ENCODE data around the gene GOLT1A. TPM values are rescaled to one million over a fixed set of nuclear protein-coding genes. Genes with fewer than 3 reads are reported as not detected.
A peak's percentile ranks its signal among the peaks of the same experiment; 100 is the strongest.

The GOLT1A gene
- polyA plus RNA-seq, 3 donors, result not detected

DNA sequence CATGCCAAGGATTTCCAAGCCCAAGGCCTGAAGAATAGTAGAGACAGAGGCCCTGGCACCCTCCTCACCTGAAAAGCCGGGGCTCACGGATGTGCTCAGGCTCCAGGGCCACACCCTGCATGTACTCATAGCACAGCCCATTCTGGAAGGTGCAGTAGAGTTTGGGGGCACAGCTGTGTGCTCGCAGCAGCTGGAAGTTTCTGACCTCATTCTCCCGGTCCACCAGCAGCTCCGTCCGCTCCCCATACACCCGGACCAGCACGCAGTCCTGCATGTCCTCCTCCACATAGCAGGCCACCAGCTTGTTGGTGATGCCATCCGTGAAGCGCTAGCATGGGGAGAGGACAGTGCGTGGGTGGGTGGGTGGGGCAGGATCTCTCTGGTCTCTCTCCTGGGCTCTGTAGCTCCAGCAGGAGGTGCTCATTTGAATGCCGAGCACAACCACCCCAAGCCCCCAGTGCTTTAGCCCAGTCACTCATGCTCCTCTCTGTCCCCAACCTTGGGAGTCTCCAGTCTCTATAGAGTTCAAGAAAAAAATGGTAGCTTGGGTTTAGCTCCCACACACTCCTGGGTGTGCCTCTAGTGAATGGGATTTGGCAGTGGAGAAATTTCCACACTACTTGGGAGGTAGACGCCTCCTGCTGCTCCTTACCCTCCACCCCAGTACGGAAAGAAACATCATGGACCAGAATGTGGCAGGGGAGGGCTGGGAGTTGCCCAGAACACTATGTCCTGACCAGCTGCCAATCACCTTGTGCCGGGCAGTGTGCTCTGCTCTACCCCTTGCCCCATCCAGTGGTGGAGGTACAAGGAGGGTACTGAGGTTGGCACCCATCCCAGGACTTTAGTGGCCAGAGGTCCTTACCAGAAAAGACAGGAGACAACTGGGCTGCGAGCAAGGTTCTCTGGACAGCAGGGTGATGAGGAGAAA lies 63.9 kb downstream of the GOLT1A start:
- Histone ChIP-seq H3K36me3 (replicated peaks in 1 of 2; ENCODE audit: control insufficient read depth in 1 of 2, insufficient read depth in 2 of 2, low read length in 2 of 2) (no peaks in the 10 kb centered on the region), H3K79me2 (ENCODE audit: insufficient read depth, low read length) (no peaks in the 10 kb centered on the region), H3K4me2 (replicated peaks; ENCODE audit: extremely low read depth, low read length, poor library complexity, severe bottlenecking) (no peak overlapping the region), H3K4me3 (replicated peaks in 1 of 3; ENCODE audit: low read depth in 2 of 3, low read length in 3 of 3) (no peak overlapping the region), H3K27ac (ENCODE audit: low read depth in 1 of 2, low read length in 2 of 2) (no peak overlapping the region), H2AFZ (ENCODE audit: insufficient read depth, low read depth, low read length, poor library complexity, severe bottlenecking) (no peak overlapping the region), H3K9me3 (replicated peaks in 1 of 2; ENCODE audit: control insufficient read depth in 1 of 2, insufficient read depth in 1 of 2, low read length in 2 of 2) (no peaks in the 10 kb centered on the region), H3K4me1 (ENCODE audit: control insufficient read depth in 1 of 2, insufficient read depth in 2 of 2, low read length in 2 of 2) (peaks cover 9 to 18% of the 10 kb centered on the region in 2 donors), H4K20me1 (ENCODE audit: insufficient read depth, low read length) (no peaks in the 10 kb centered on the region), H3K9ac (ENCODE audit: insufficient read depth, low read length, poor library complexity, severe bottlenecking) (no peak overlapping the region), H3K27me3 (ENCODE audit: control insufficient read depth in 2 of 2, insufficient read depth in 2 of 2, low read length in 2 of 2) (peaks cover 8 to 35% of the 10 kb centered on the region in 2 donors)
- WGBS (ENCODE audit: insufficient coverage), result 92% methylated on average over 5 of the region's 16 CpGs
- TF ChIP-seq, protein P1, sequence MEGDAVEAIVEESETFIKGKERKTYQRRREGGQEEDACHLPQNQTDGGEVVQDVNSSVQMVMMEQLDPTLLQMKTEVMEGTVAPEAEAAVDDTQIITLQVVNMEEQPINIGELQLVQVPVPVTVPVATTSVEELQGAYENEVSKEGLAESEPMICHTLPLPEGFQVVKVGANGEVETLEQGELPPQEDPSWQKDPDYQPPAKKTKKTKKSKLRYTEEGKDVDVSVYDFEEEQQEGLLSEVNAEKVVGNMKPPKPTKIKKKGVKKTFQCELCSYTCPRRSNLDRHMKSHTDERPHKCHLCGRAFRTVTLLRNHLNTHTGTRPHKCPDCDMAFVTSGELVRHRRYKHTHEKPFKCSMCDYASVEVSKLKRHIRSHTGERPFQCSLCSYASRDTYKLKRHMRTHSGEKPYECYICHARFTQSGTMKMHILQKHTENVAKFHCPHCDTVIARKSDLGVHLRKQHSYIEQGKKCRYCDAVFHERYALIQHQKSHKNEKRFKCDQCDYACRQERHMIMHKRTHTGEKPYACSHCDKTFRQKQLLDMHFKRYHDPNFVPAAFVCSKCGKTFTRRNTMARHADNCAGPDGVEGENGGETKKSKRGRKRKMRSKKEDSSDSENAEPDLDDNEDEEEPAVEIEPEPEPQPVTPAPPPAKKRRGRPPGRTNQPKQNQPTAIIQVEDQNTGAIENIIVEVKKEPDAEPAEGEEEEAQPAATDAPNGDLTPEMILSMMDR (IDR thresholded peaks at IDR 0.05), result no peak
- Mint-ChIP-seq H3K27me3 (ENCODE audit: low read depth in 3 of 3) (peaks cover 38 to 45% (median 43%) of the 10 kb centered on the region in 3 donors), H3K4me1 (peaks cover 9% of the 10 kb centered on the region), H3K9me3 (peaks cover 0 to 2% (median 0%) of the 10 kb centered on the region in 7 donors), H3K27ac (no peak overlapping the region), H3K36me3 (no peaks in the 10 kb centered on the region), H3K4me3 (peak overlapping the region in 1 of 2 donors; percentile 63)
- no peak for DNase-seq
- intact Hi-C loops (cut with micrococcal nuclease), result no loop called here

GRCh38 chr1:204149107-204149506 lies 64.7 kb downstream of the GOLT1A start:
- no peak for DNase-seq
- H3K79me2 ChIP-seq (ENCODE audit: insufficient read depth, low read length), result no peaks in the 10 kb centered on the region
- H3K4me2 ChIP-seq (replicated peaks; ENCODE audit: extremely low read depth, low read length, poor library complexity, severe bottlenecking), result no peak overlapping the region
- intact Hi-C loops (cut with micrococcal nuclease), result no loop called here
- H4K20me1 ChIP-seq (ENCODE audit: insufficient read depth, low read length), result no peaks in the 10 kb centered on the region
- peak overlapping the region in 1 of 2 donors; percentile 28 for H3K4me3 Mint-ChIP-seq
- peaks cover 36 to 43% (median 40%) of the 10 kb centered on the region in 3 donors for H3K27me3 Mint-ChIP-seq (ENCODE audit: low read depth in 3 of 3)
- H3K27me3 ChIP-seq (ENCODE audit: control insufficient read depth in 2 of 2, insufficient read depth in 2 of 2, low read length in 2 of 2), result peaks cover 8 to 35% of the 10 kb centered on the region in 2 donors
- H3K9me3 ChIP-seq (replicated peaks in 1 of 2; ENCODE audit: control insufficient read depth in 1 of 2, insufficient read depth in 1 of 2, low read length in 2 of 2), result no peaks in the 10 kb centered on the region
- no peaks in the 10 kb centered on the region for H3K36me3 ChIP-seq (replicated peaks in 1 of 2; ENCODE audit: control insufficient read depth in 1 of 2, insufficient read depth in 2 of 2, low read length in 2 of 2)
- H2AFZ ChIP-seq (ENCODE audit: insufficient read depth, low read depth, low read length, poor library complexity, severe bottlenecking), result no peak overlapping the region
- peaks cover 0 to 2% (median 0%) of the 10 kb centered on the region in 7 donors for H3K9me3 Mint-ChIP-seq
- H3K9ac ChIP-seq (ENCODE audit: insufficient read depth, low read length, poor library complexity, severe bottlenecking), result no peak overlapping the region
- peaks cover 9 to 18% of the 10 kb centered on the region in 2 donors for H3K4me1 ChIP-seq (ENCODE audit: control insufficient read depth in 1 of 2, insufficient read depth in 2 of 2, low read length in 2 of 2)
- H3K27ac ChIP-seq (ENCODE audit: low read depth in 1 of 2, low read length in 2 of 2), result no peak overlapping the region
- no peak overlapping the region for H3K4me3 ChIP-seq (replicated peaks in 1 of 3; ENCODE audit: low read depth in 2 of 3, low read length in 3 of 3)
- H3K27ac Mint-ChIP-seq, result no peak overlapping the region
- no peaks in the 10 kb centered on the region for H3K36me3 Mint-ChIP-seq
- TF ChIP-seq, protein P1 (IDR thresholded peaks at IDR 0.05), result no peak
- WGBS (ENCODE audit: insufficient coverage), result 50% methylated on average over 2 of the region's 2 CpGs
- peaks cover 9% of the 10 kb centered on the region for H3K4me1 Mint-ChIP-seq

Other genes starting within 250 kb of the GOLT1A start
- under 1 TPM in 1 of 3 donors, not detected in 2; 0.52 TPM for gene SOX13, start 140.9 kb downstream of the GOLT1A start, polyA plus RNA-seq
- gene ETNK2, start 61.9 kb downstream of the GOLT1A start, polyA plus RNA-seq, result not detected
- gene REN, start 47.7 kb downstream of the GOLT1A start, polyA plus RNA-seq, result not detected
- not detected for gene KISS1, start 17.5 kb downstream of the GOLT1A start, polyA plus RNA-seq
- gene PLEKHA6, start 145.9 kb upstream of the GOLT1A start, polyA plus RNA-seq, result under 1 TPM in 2 of 3 donors, not detected in 1; 0.08 TPM
- gene PPP1R15B, start 197.8 kb upstream of the GOLT1A start, polyA plus RNA-seq, result 100 to 1,000 TPM in 1 of 3 donors, 10 to 100 TPM in 2; 31.1 to 117 (median 31.8) TPM